ENCODE data around the gene TRIO. TPM values are rescaled to one million over a fixed set of nuclear protein-coding genes. Genes with fewer than 3 reads are reported as not detected.

TRIO gene
- total RNA-seq, 4 donors from 2014 or later, result 21.2 to 105 (median 47.6) TPM

GRCh38 chr5:14145435-14146334, 2.5 kb downstream of the TRIO start:
- WGBS, 2 donors, result 28 to 40% methylated on average over 14 of the region's 14 CpGs
- intact Hi-C loops (cut with DNase I), result loop anchor here (10.0 kb wide), 1 partner anchor 119 kb away; no protein-coding TSS in a partner anchor
- no peaks in the 10 kb centered on the region for H3K9me3 ChIP-seq
- H3K27ac ChIP-seq, result peak overlapping the region; percentile 91 to 98 (median 93)
- peak overlapping the region; percentile 63 to 91 (median 84) for H3K4me3 ChIP-seq
- H3K36me3 ChIP-seq, result no peaks in the 10 kb centered on the region
- no peak for DNase-seq
- TF ChIP-seq POLR2A (IDR thresholded peaks at IDR 0.05), result no peak
- no peak for TF ChIP-seq CTCF (IDR thresholded peaks at IDR 0.05)
- no peaks in the 10 kb centered on the region for H3K27me3 ChIP-seq
- peaks cover 14 to 68% (median 43%) of the 10 kb centered on the region in 3 donors for H3K4me1 ChIP-seq

- Histone ChIP-seq H3K9me3 (no peaks in the 10 kb centered on the region), H3K4me3 (no peak overlapping the region), H3K4me1 (peaks cover 14 to 68% (median 43%) of the 10 kb centered on the region in 3 donors), H3K36me3 (no peaks in the 10 kb centered on the region), H3K27me3 (no peaks in the 10 kb centered on the region), H3K27ac (peak overlapping the region in 3 of 4 donors; percentile 50 to 95 (median 91))
- intact Hi-C loops (cut with DNase I), result loop anchor here (10.0 kb wide), 1 partner anchor 118 kb away; no protein-coding TSS in a partner anchor
- TF ChIP-seq CTCF (IDR thresholded peaks at IDR 0.05) (no peak), POLR2A (IDR thresholded peaks at IDR 0.05) (no peak)
- whole genome bisulfite sequencing, 2 donors, result 75 to 78% methylated on average over 3 of the region's 3 CpGs
- no peak for DNase-seq
Measured at GRCh38 chr5:14146725-14147124, 3.6 kb downstream of the TRIO start.

GRCh38 chr5:14147210-14147609, 4.1 kb downstream of the TRIO start:
- Histone ChIP-seq H3K9me3 (no peaks in the 10 kb centered on the region), H3K27ac (peak overlapping the region in 2 of 4 donors; percentile 23 to 51), H3K36me3 (no peaks in the 10 kb centered on the region), H3K4me3 (no peak overlapping the region), H3K4me1 (peaks cover 14 to 66% (median 42%) of the 10 kb centered on the region in 3 donors), H3K27me3 (no peaks in the 10 kb centered on the region)
- 56 to 57% methylated on average over 8 of the region's 8 CpGs for WGBS, 2 donors
- no peak for DNase-seq
- TF ChIP-seq POLR2A (IDR thresholded peaks at IDR 0.05), result no peak
- TF ChIP-seq CTCF (IDR thresholded peaks at IDR 0.05), result no peak
- intact Hi-C loops (cut with DNase I), result loop anchor here (10.0 kb wide), 1 partner anchor 118 kb away; no protein-coding TSS in a partner anchor

GRCh38 chr5:14148483-14148882, 5.3 kb downstream of the TRIO start:
- DNase-seq, result no peak
- Histone ChIP-seq H3K9me3 (no peaks in the 10 kb centered on the region), H3K36me3 (no peaks in the 10 kb centered on the region), H3K27me3 (no peaks in the 10 kb centered on the region), H3K4me3 (no peak overlapping the region), H3K4me1 (peaks cover 15 to 73% (median 49%) of the 10 kb centered on the region in 3 donors), H3K27ac (peak overlapping the region in 1 of 4 donors; percentile 22)
- intact Hi-C loops (cut with DNase I), result loop anchor here (10.0 kb wide), 1 partner anchor 116 kb away; no protein-coding TSS in a partner anchor
- WGBS, 2 donors, result 77 to 83% methylated on average over 5 of the region's 5 CpGs
- no peak for TF ChIP-seq POLR2A (IDR thresholded peaks at IDR 0.05)
- TF ChIP-seq CTCF (IDR thresholded peaks at IDR 0.05), result no peak
